ENCODE data around the gene LRRC1.

Gene LRRC1

DNA sequence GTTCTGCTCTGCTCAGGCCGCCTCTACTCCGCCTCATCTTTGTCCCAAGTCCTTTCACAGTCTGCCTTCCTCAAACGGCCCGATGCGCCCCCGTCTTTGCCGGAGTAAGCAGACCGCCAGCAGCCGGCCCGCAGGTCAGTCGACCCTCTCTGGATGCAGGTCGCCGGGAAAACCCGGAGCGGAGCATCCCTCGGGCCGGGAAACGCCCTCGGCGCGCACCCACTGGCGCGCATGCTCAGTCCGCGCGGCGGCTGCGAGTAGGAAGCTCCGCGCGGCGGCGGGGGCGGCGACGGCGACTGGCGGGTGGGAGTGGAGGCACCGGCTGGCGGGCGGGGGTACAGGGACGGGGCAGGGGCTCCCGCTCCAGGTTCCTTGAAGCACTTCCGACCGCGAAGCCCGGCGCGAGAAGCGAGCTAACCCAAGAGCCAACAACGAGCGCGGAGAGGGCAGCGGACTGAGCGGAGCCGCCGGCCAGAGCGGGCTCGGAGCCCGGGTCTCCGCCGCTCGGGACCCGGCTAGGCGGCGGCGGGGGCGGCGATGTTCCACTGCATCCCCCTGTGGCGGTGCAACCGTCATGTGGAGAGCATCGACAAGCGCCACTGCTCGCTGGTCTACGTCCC lies at the start of gene LRRC1:
TSS of gene LRRC1 (plus strand) at position 286 of the 620 bp plus-strand sequence. CDS start at position 538, 252 bp downstream.
- TF ChIP-seq GATA3 (IDR thresholded peaks at IDR 0.05; ENCODE audit: low read depth, low read length), result no peak

DNA sequence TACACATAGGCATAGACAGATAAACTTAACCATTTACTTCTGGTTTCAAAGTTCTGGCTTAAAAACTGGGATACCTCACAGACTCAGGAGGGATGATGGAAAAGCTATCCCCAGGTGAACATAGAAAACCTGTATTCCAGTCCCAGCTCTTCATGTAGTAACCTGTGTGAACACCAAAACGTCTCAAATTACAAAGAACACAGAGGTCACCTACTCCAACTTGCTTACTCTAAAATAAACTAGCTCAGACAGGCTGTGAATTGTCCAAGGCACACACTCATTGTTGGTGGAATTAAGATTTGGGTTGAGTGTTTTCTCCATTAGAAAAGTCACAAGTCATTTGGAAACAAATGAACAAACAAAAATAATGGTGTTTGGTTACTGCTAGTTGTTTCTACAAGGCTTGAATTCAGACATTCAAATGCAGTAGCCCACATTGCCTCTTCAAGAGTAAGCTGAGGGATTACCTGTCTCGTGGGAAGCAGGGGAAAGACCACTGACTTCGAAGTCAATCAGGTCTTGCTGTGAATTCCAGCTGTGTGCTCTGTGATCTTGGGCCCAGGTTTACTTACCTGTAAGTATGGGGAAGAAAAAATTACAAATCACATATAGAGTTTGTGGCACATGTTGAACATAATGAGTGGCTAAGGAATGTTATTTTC lies 48.2 kb upstream of the LRRC1 start:
- no peak for TF ChIP-seq GATA2 (IDR thresholded peaks at IDR 0.05; ENCODE audit: low read depth, low read length)
- no peak for TF ChIP-seq GATA3 (IDR thresholded peaks at IDR 0.05; ENCODE audit: low read depth, low read length)

DNA sequence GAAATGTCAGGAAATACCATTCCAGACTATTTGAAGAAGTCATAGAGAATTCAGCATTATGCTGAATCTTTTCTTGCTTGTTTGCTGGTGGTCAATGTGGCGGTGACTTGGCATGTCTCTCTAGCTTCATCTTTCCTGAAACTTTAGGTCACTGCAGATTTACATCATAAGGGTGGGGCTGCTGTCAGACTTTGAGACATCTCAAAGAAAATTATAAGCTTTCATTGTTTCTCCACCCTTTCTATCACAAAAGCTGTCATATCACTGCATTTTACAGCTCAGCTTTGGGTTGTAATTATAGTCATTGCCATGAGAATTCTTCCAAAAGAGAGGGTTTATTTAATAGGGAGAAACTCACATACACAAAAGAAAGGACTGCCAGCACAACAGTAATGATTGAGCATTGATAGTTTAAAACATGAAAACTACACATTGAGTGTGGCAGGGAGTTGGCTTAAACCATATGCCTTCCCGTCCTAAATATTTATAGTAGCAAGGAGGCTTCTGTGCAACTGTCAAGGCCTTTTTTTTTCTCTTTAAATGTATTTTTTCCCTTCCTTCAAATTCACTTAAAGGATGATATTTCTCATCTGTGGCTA lies 44.7 kb upstream of the LRRC1 start:
- TF ChIP-seq GATA3 (IDR thresholded peaks at IDR 0.05; ENCODE audit: low read depth, low read length), result no peak
- no peak for TF ChIP-seq GATA2 (IDR thresholded peaks at IDR 0.05; ENCODE audit: low read depth, low read length)

DNA sequence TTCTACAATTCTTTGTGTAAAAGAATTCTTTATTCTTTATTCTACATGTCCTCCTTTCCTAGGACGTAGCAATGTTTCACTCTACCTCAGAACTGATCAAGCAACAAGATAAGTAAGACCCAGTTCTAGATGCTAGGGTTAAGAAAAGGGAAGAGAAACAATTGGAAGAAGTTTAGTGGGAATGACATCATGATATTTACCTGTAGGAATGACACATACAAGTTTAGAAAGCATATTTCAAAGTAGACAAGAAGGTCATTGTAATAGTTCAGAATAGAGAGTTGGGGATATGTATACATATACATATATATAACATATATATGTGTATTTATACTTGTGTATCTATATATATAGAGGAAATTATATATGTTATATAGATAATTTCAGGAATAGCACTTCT lies 43.4 kb upstream of the LRRC1 start:
- no peak for TF ChIP-seq GATA3 (IDR thresholded peaks at IDR 0.05; ENCODE audit: low read depth, low read length)
- TF ChIP-seq GATA2 (IDR thresholded peaks at IDR 0.05; ENCODE audit: low read depth, low read length), result no peak

DNA sequence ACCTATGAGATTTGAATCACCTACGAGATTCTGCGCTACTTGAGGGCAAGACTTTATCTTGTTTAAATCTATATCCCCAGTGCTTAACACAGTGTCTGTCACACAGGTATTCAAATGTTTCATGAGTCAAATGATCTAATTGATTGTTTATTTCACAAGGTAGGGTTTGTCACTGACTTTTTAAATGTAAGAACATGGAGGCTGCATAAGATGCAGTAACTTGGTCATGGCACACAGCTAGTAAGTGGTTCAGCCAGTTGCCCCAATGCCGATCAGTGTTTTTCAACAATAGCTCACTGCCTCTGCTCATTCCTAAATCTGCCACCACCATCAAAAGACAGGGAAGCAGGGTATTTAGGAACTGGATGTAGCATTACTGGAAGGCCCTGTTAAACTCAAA lies 42.4 kb upstream of the LRRC1 start:
- no peak for TF ChIP-seq GATA2 (IDR thresholded peaks at IDR 0.05; ENCODE audit: low read depth, low read length)
- no peak for TF ChIP-seq GATA3 (IDR thresholded peaks at IDR 0.05; ENCODE audit: low read depth, low read length)

DNA sequence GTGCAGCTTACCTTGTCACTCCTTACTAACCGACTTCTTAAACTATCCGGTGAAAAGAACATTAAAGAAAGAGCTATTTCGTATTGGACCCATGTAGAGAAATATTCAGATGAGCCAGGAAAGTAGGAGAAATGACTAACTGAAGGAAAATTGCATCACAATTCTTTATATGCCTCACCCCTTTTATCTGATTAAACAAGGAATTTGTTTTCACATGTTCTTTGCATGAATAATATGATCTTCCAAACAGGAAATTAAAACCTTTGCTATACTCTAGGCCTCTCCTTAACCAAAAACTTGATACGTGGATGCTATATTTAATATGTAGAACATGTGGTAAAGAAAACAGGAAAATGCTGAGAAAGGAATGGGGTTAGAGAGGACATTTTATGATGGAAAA lies 41.9 kb upstream of the LRRC1 start:
- TF ChIP-seq GATA3 (IDR thresholded peaks at IDR 0.05; ENCODE audit: low read depth, low read length) (no peak), GATA2 (IDR thresholded peaks at IDR 0.05; ENCODE audit: low read depth, low read length) (no peak)

DNA sequence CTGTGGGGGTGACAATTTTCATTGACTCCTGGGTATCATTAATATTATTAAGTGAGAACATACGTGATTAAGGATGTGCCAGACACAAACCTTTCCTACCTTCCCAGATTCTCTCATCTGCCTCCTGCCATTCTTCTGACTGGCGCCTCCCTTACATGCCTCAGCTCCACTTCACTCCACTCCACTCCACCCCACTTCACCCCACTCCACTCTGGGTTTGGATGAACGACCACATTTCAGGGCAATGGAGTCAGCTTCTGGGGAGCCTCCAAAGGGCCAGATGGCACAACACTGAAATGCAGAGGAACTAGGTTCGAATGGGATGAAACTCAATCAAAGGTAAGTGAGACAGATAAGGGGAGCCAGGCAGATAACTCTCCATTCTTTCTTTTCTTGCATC lies 40.5 kb upstream of the LRRC1 start:
- TF ChIP-seq GATA3 (IDR thresholded peaks at IDR 0.05; ENCODE audit: low read depth, low read length) (no peak), GATA2 (IDR thresholded peaks at IDR 0.05; ENCODE audit: low read depth, low read length) (no peak)

DNA sequence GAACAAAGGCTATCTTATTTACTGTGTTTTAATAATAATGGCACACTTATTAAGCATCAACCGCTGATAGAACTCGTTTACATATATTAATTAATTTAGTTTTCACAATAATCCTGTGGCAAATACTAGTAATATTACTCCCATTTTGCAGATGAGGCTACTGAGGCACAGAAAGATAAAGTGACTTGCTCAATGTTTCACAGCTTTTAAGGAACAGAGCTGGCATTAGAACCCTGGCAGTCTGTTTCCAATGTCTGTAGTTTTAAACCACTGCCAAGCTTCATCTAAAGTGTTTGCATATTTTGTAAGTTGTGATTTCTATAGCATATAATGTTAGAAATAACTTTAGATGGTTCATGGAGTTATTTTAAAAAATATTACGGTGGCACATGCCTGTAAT lies 38.4 kb upstream of the LRRC1 start:
- TF ChIP-seq GATA3 (IDR thresholded peaks at IDR 0.05; ENCODE audit: low read depth, low read length), result no peak
- no peak for TF ChIP-seq GATA2 (IDR thresholded peaks at IDR 0.05; ENCODE audit: low read depth, low read length)

DNA sequence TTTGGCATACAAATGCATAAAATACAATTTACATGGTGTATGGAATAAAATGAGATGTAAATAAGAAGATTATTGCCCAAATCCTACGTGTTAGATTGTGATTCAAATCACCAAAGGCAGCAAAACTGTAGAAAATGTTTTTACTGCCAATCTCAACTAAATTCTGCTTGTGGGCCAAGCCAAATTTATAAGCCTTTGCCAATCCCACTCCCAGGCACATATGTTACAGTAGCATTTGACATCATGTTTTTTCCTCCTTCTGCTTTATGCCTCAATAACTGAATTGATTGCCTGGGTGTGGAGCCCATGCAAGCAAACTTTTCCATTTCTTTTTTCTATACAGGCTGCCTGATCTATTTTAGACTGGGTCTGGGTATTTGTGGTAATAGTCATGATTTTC lies 36.3 kb upstream of the LRRC1 start:
- TF ChIP-seq GATA2 (IDR thresholded peaks at IDR 0.05; ENCODE audit: low read depth, low read length) (no peak), GATA3 (IDR thresholded peaks at IDR 0.05; ENCODE audit: low read depth, low read length) (no peak)

DNA sequence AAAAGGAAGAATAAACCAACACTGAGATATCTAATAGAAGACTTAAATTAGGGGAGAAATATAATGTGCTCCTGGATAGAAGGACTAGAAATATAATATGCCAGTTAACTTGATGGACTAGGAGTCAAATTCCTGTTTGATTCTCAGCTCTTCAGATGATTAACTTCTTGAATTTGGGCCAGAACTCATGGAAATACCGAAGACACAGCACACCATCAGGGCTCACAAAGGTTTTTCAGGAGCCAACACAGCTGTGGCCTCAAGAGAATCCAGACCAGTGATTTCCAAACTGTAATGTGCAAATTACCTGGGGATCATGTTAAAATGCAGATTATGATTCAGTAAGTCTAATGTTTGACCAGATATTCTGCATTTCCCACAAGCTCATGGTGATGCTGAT lies 33.8 kb upstream of the LRRC1 start:
- no peak for TF ChIP-seq GATA2 (IDR thresholded peaks at IDR 0.05; ENCODE audit: low read depth, low read length)
- no peak for TF ChIP-seq GATA3 (IDR thresholded peaks at IDR 0.05; ENCODE audit: low read depth, low read length)

DNA sequence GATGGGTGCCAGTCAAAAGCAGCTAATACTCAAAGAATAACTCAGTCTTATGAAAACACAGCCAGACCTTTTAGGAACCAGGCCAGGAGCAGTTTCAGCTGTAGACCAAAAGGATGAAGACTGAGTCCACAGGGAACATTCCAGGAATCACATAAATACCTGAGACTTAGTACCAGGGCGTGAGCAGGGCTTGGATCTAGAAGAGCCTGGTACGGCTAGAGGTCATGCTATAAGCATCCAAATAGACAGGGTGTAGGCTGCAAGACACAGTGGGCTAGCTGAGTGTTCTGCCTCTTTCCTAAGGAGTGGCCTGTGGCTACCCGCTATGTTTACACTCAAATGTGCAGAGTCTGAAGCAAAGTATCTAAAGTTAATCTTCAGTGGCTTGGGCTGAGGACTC lies 29.5 kb upstream of the LRRC1 start:
- TF ChIP-seq GATA2 (IDR thresholded peaks at IDR 0.05; ENCODE audit: low read depth, low read length), result no peak
- TF ChIP-seq GATA3 (IDR thresholded peaks at IDR 0.05; ENCODE audit: low read depth, low read length), result no peak

DNA sequence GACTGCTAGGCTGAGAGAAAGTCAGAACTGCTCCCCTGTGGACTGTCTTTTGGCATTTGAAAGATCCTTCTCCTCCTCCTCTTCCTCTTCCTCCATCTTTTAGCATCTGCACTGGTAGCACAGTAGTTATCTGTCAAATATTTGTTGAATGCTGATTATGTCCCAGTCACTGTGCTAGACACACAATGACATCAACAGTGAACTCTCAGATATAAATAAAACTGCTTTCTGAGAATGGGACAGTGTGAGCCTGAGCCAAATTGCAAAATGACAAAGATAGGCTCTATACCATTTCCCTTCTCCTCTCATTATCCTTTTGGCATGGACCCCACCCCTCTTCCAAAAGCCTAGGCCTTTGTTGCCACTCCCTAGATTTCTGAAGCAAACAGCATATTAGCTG lies 27.9 kb upstream of the LRRC1 start:
- TF ChIP-seq GATA3 (IDR thresholded peaks at IDR 0.05; ENCODE audit: low read depth, low read length), result no peak
- no peak for TF ChIP-seq GATA2 (IDR thresholded peaks at IDR 0.05; ENCODE audit: low read depth, low read length)

DNA sequence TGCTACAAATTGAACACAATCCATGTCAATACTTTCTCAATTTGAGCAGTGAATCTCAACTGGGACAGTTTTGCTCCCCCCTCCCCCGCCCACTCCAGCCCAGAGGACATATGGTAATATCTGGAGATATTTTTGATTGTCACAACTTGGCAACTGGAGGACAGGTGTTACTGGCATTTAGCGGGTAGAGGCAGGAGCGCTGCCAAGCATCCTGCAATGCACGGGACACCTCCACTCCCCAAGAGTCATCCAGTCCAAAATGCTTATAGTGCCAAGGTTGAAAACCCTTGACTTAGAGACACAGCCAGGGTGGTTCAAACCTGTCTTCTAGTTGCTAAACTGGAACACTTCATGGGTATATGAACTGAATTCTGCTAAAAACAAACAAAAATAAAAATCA lies 26.9 kb upstream of the LRRC1 start:
- TF ChIP-seq GATA2 (IDR thresholded peaks at IDR 0.05; ENCODE audit: low read depth, low read length), result no peak
- no peak for TF ChIP-seq GATA3 (IDR thresholded peaks at IDR 0.05; ENCODE audit: low read depth, low read length)

DNA sequence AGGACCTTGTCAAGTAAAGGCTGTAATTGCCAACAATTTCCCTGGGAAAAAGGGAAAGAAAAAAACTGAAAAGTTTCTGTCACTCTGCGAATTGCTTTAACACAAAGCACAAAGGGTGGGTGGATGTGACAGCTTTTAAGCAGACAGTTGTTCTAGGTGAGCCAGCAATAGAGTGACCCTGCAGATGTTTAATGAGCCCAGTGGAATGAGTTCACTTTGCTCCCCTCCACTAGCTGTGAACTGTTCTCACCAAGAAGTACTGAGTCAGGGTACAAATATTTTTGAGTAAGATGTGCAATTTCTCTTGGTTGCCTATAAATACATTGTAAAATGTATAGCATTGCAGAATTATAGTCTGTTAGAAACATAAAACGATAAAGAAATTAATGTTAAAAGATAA lies 26.2 kb upstream of the LRRC1 start:
- no peak for TF ChIP-seq GATA2 (IDR thresholded peaks at IDR 0.05; ENCODE audit: low read depth, low read length)
- TF ChIP-seq GATA3 (IDR thresholded peaks at IDR 0.05; ENCODE audit: low read depth, low read length), result no peak

DNA sequence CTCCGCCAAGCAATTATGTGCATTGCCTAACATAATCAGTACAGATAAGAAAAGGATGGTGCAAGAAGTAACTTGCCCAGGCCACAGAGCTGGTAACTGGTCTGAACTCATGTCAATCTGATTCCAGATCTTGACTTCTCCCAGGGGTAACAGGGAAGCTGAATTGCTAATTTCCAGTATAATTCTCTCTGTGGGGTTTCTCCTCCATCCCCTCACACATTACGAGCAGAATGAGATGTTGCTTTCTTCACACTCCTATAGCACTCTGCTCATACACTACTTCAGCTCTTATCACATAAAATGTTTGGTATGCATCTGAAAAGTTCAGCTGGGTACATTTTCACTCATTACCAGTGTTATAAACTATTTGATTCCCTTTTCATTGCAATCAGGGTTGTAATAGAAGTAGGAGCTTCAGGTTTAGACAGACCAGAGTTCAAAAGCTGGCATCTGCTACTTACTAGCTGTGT lies 24.0 kb upstream of the LRRC1 start:
- TF ChIP-seq GATA2 (IDR thresholded peaks at IDR 0.05; ENCODE audit: low read depth, low read length) (no peak), GATA3 (IDR thresholded peaks at IDR 0.05; ENCODE audit: low read depth, low read length) (no peak)
